ENCODE results near the gene ACTL6B.
A peak's percentile ranks its signal among the peaks of the same experiment; 100 is the strongest.
"Not testable (repeated sequence)": the region's sequence is repeated elsewhere in the genome, so short reads cannot be mapped to it uniquely, and the experiment has no call there.

Gene ACTL6B

GRCh38 chr7:100655908-100656674 lies at the start of gene ACTL6B:
Gene ACTL6B (minus strand): TSS chr7:100656448. CDS start chr7:100656354, 94 bp downstream.
- H3K4me3 ChIP-seq (ENCODE audit: low read length): no peak within 1 kb of the TSS
- no peak for DNase-seq (ENCODE audit: low read depth)
- TF ChIP-seq CTCF (conservative IDR thresholded peaks at IDR 0.05; ENCODE audit: low read length): no peak

- peak; percentile 84 for TF ChIP-seq CTCF (conservative IDR thresholded peaks at IDR 0.05; ENCODE audit: low read length)
- peak overlapping the region; percentile 91 for H3K4me3 ChIP-seq (ENCODE audit: low read length)
- peak; percentile 58 for DNase-seq (ENCODE audit: low read depth)
Observed at GRCh38 chr7:100705320-100705752, 49.1 kb upstream of the ACTL6B start.

DNA sequence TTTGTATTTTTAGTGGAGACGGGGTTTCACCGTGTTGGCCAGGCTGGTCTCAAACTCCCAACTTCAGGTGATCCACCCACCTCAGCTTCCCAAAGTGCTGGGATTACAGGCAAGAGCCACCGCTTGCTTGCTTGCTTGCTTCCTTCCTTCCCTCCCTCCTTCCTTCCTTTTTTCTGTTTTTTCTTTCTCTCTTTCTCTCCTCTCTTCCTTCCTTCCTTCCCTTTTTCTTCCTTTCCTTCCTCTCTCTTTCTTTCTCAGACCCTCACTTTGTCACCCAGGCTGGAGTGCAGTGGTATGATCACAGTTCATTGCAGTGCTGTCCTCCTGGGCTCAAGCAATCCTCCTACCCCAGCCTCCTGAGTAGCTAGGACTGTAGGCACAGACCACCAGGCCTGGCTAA lies 44.8 kb upstream of the ACTL6B start:
- DNase-seq (ENCODE audit: low read depth); H3K4me3 ChIP-seq (ENCODE audit: low read length): not testable (repeated sequence)

DNA sequence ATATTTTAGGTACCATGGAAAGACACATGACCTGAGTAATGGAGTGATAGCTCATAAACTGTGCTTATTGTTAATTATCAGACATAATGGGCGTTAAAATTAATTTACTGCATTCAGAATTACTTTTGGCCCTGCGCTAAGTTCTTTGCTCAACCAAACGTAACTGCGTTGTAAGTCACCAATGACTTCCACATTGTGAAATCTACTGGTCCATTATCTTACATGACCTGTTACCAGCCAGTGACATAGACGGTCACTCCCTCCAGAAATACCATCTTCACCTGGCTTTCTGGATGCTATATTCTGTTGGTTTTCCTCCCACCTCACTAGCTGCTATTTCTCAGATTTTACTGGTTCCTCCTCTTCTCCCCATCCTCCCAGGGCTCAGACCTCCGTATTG lies 42.8 kb upstream of the ACTL6B start:
- H3K4me3 ChIP-seq (ENCODE audit: low read length): no peak overlapping the region
- no peak for DNase-seq (ENCODE audit: low read depth)
- no peak for TF ChIP-seq CTCF (conservative IDR thresholded peaks at IDR 0.05; ENCODE audit: low read length)

- no peak overlapping the region for H3K4me3 ChIP-seq (ENCODE audit: low read length)
- no peak for DNase-seq (ENCODE audit: low read depth)
- TF ChIP-seq CTCF (conservative IDR thresholded peaks at IDR 0.05; ENCODE audit: low read length): no peak
Observed at GRCh38 chr7:100696123-100696521, 39.9 kb upstream of the ACTL6B start.

GRCh38 chr7:100694098-100694745 lies 38.0 kb upstream of the ACTL6B start, which contains the start of gene GIGYF1:
Gene GIGYF1 (minus strand): TSS chr7:100694250. CDS start chr7:100688238, 6,012 bp downstream.
- DNase-seq (ENCODE audit: low read depth): peak; percentile 58
- peak within 1 kb of the TSS; percentile 79 for H3K4me3 ChIP-seq (ENCODE audit: low read length)
- TF ChIP-seq CTCF (conservative IDR thresholded peaks at IDR 0.05; ENCODE audit: low read length): no peak

DNA sequence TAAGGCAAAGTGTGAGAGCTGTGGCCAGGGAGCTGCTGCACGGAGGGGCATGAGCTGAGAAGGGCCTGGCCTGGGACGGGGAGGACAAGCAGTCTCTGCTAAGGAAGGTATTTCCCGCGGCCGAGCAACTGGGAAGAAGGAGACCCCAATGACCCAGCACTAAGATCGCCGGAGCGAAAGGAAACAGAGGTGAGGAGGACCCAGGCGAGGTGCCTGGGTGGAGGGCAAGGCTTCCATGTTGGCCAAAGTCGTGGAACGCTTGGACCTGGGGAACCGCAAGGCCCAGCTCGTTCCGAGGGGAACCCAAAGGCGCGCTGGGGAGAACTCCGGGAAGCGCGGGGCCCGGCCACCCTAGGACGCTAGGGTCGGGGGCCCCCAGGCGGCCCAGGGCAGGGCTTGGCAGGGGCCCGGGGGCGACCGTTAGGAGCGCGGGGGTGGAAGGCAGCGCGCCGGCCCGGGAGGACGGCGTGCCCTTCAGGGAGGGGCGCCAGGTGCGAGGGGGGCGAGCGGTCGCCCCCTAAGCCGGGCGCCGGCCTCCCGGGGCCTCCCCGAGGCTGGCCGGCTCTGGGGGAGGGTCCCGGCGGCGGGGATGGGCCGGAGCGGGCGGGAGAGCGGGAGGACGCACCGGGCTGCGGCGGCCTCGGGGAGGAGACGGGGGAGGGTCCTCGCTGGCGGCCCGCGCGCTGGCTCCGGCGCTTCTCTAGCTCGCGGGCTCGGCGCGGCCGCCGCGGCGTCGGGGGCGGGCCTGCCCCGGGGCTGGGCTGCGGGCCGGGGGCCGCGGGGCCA lies 37.3 kb upstream of the ACTL6B start:
- DNase-seq (ENCODE audit: low read depth): no peak
- H3K4me3 ChIP-seq (ENCODE audit: low read length): peak overlapping the region; percentile 79
- TF ChIP-seq CTCF (conservative IDR thresholded peaks at IDR 0.05; ENCODE audit: low read length): no peak

Data from AG10803 (cell line).